K562 (cell line): Measurements from ENCODE around the gene CCDC27. TPM values are rescaled to one million over a fixed set of nuclear protein-coding genes. Genes with fewer than 3 reads are reported as not detected.
A peak's percentile ranks its signal among the peaks of the same experiment; 100 is the strongest.

Experiments used
- ETV5 ChIP-seq: sonication (generic); formaldehyde crosslinking; IDR thresholded peaks from 2 replicates; pipeline ENCODE4 v1.4.0; 2020; ENCODE audit warnings: low read depth, mild to moderate bottlenecking, missing genetic modification reagents
- HNRNPH1 ChIP-seq: fragments of 200-400 bp; formaldehyde crosslinking; optimal IDR thresholded peaks from 2 replicates; pipeline ENCODE3; 2017; ENCODE audit warnings: low read depth, mild to moderate bottlenecking, low read length, moderate library complexity
- HSF4 ChIP-seq: fragments of 250-450 bp; sonication (Bioruptor Pico); IDR thresholded peaks from 2 replicates; pipeline ENCODE4 v2.1.2; 2022; ENCODE audit warnings: mild to moderate bottlenecking, moderate library complexity, borderline replicate concordance
- L3MBTL2 ChIP-seq: fragments of 450-650 bp; IDR thresholded peaks from 2 replicates; pipeline ENCODE4 v1.6.1; 2016; ENCODE audit warnings: mild to moderate bottlenecking, moderate library complexity
- PYGO2 ChIP-seq: fragments of 450-650 bp; IDR thresholded peaks from 2 replicates; pipeline ENCODE4 v1.6.1; 2016; ENCODE audit warnings: mild to moderate bottlenecking, missing genetic modification characterization, moderate library complexity, missing compliant biosample characterization
- SIN3A ChIP-seq, 2 experiments: fragments of 150-350 bp in 1 of 2; IDR thresholded peaks; 2 replicates each; pipeline ENCODE4 v1.6.1; 2011 to 2016; ENCODE audit warnings: borderline replicate concordance in 2 of 2, low read depth in 2 of 2, low read length in 2 of 2, mild to moderate bottlenecking in 2 of 2, moderate library complexity in 2 of 2; ENCODE audit not compliant: control insufficient read depth in 1 of 2
- SMARCC2 ChIP-seq: fragments of 450-650 bp; IDR thresholded peaks from 2 replicates; pipeline ENCODE4 v1.6.1; 2017; ENCODE audit warnings: antibody characterized with exemption, moderate library complexity, mild to moderate bottlenecking, low read depth
- SRSF9 ChIP-seq: fragments of 200-400 bp; formaldehyde crosslinking; IDR thresholded peaks from 2 replicates; pipeline ENCODE4 v1.6.1; 2017; ENCODE audit warnings: low read depth, low read length, borderline replicate concordance
- ZBTB7A ChIP-seq: IDR thresholded peaks from 2 replicates; pipeline ENCODE4 v1.6.1; 2011; ENCODE audit warnings: low read depth, mild to moderate bottlenecking, low read length, moderate library complexity, borderline replicate concordance; ENCODE audit not compliant: control insufficient read depth
- polyA plus RNA-seq, 8 experiments: library from polyadenylated mRNA; depleted of rRNA in 4 of 8; stranded (reverse) in 5 of 8; unstranded in 3 of 8; fragments of >200 nt; fragmentation: Nextera tagmentation in 2 of 8; fragmentation: Illumina TruSeq in 1 of 8; extraction: Ambion mirVana in 2 of 8; extraction: Trizol in 1 of 8; gene quantifications; 2 replicates each; pipeline versions ENCODE4 v1.2.1 to v1.2.3, GENCODE V29; 2011 to 2014; ENCODE audit warnings: inconsistent platforms in 1 of 8, missing spikeins in 1 of 8
- total RNA-seq, 7 experiments: library from RNA; depleted of rRNA in 6 of 7; stranded (reverse); fragments of >200 nt in 6 of 7; fragmentation: Illumina TruSeq in 2 of 7; extraction: Trizol in 2 of 7; gene quantifications; 2 replicates each; pipeline versions ENCODE4 v1.2.1 to v1.2.3, GENCODE V29; 2011 to 2021; ENCODE audit warnings: low replicate concordance in 1 of 7
- TF ChIP-seq, protein P1 (sequence below), 2 experiments: IDR thresholded peaks; 2 replicates each; pipeline ENCODE4 v1.6.1; 2011; ENCODE audit warnings: borderline replicate concordance in 1 of 2, control low read depth in 1 of 2, low read depth in 1 of 2, low read length in 1 of 2, mild to moderate bottlenecking in 1 of 2, mixed read lengths in 1 of 2, moderate library complexity in 1 of 2; ENCODE audit not compliant: insufficient read depth in 1 of 2, insufficient read length in 1 of 2, poor library complexity in 1 of 2, severe bottlenecking in 1 of 2; ENCODE audit errors: extremely low read depth in 1 of 2
- TF ChIP-seq, protein P2 (sequence below): fragments of 250-450 bp; sonication (Bioruptor Pico); IDR thresholded peaks from 2 replicates; pipeline ENCODE4 v1.5.0; 2020; ENCODE audit warnings: mild to moderate bottlenecking, borderline replicate concordance
- TF ChIP-seq, protein P3 (sequence below): fragments of 250-450 bp; sonication (Bioruptor Pico); IDR thresholded peaks from 2 replicates; pipeline ENCODE4 v1.9.0; 2021; ENCODE audit warnings: mild to moderate bottlenecking, inconsistent platforms
- TF ChIP-seq, protein P4 (sequence below): fragments of 450-650 bp; formaldehyde crosslinking; IDR thresholded peaks from 2 replicates; pipeline ENCODE4 v1.4.0; 2022; ENCODE audit warnings: missing genetic modification characterization

Gene CCDC27
- total and polyA plus RNA-seq, 9 of the 15 experiments (the other 6 are each of a cell fraction or from before 2014, with no cell fraction given): 0.01 to 0.04 TPM; not detected in 7

DNA sequence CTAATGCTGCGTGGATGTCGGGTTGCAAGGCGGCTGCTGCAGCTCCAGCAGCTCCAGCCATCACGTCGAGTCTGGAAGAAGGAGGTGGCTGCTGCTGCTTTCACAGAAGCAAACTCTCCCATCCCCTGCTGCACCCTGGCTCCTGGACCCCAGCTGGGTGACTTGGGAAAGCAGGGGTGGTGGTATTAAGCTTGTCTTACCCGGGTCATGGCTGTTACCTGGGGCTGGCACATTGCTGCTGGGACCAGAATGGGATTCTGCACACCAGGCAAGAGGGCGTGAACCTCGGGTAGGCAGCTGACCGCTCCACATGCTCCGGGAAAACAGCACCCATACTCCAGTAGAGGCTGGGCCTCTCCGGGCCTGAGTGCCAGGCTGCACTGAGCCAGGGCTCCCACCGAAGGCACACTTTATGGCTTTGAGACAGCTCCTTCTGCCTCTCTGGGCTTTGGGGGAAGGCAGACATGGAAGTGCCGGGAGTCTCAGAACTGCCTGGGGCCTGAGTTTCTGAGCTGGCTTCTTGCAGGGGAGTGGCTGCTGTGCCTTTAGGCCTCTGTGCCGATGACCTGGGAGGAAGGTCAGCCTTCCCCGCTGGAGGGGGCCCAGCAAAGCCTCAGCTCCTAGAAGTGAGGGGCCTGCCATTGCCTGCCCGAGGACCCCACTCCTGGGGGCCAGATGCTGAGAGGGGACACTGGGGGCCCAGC is 21.5 kb downstream of the CCDC27 start (continued):
- TF ChIP-seq HSF4 (0 out of 2 replicates have a peak, but pooled peaks have one; percentile 12), PYGO2 (tag) (no peak), ZBTB7A (0 out of 2 replicates have a peak, but pooled peaks have one; percentile 18), SRSF9 (no peak), ETV5 (CRISPR knock-in tag) (peak; percentile 19; the same call in 1 of the 2 replicates), SMARCC2 (no peak), HNRNPH1 (no peak), L3MBTL2 (peak; percentile 50), SIN3A (IDR thresholded peaks at IDR 0.05; ENCODE audit: borderline replicate concordance in 2 of 2, control insufficient read depth in 1 of 2, low read depth in 2 of 2, low read length in 2 of 2) (peak; percentile 61 to 70; a peak in 2 of 4 replicates)
- TF ChIP-seq, protein P1, sequence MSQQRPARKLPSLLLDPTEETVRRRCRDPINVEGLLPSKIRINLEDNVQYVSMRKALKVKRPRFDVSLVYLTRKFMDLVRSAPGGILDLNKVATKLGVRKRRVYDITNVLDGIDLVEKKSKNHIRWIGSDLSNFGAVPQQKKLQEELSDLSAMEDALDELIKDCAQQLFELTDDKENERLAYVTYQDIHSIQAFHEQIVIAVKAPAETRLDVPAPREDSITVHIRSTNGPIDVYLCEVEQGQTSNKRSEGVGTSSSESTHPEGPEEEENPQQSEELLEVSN (IDR thresholded peaks at IDR 0.05; ENCODE audit: borderline replicate concordance in 1 of 2, extremely low read depth in 1 of 2, insufficient read depth in 1 of 2, insufficient read length in 1 of 2, low read depth in 1 of 2, low read length in 1 of 2, poor library complexity in 1 of 2, severe bottlenecking in 1 of 2): peak in 1 of 2 experiments; percentile 15
- TF ChIP-seq, protein P2, sequence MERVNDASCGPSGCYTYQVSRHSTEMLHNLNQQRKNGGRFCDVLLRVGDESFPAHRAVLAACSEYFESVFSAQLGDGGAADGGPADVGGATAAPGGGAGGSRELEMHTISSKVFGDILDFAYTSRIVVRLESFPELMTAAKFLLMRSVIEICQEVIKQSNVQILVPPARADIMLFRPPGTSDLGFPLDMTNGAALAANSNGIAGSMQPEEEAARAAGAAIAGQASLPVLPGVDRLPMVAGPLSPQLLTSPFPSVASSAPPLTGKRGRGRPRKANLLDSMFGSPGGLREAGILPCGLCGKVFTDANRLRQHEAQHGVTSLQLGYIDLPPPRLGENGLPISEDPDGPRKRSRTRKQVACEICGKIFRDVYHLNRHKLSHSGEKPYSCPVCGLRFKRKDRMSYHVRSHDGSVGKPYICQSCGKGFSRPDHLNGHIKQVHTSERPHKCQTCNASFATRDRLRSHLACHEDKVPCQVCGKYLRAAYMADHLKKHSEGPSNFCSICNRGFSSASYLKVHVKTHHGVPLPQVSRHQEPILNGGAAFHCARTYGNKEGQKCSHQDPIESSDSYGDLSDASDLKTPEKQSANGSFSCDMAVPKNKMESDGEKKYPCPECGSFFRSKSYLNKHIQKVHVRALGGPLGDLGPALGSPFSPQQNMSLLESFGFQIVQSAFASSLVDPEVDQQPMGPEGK (CRISPR knock-in tag): no peak
- TF ChIP-seq, protein P3, sequence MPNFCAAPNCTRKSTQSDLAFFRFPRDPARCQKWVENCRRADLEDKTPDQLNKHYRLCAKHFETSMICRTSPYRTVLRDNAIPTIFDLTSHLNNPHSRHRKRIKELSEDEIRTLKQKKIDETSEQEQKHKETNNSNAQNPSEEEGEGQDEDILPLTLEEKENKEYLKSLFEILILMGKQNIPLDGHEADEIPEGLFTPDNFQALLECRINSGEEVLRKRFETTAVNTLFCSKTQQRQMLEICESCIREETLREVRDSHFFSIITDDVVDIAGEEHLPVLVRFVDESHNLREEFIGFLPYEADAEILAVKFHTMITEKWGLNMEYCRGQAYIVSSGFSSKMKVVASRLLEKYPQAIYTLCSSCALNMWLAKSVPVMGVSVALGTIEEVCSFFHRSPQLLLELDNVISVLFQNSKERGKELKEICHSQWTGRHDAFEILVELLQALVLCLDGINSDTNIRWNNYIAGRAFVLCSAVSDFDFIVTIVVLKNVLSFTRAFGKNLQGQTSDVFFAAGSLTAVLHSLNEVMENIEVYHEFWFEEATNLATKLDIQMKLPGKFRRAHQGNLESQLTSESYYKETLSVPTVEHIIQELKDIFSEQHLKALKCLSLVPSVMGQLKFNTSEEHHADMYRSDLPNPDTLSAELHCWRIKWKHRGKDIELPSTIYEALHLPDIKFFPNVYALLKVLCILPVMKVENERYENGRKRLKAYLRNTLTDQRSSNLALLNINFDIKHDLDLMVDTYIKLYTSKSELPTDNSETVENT (CRISPR knock-in tag): peak; percentile 53; the same call in 1 of the 2 replicates
- TF ChIP-seq, protein P4, sequence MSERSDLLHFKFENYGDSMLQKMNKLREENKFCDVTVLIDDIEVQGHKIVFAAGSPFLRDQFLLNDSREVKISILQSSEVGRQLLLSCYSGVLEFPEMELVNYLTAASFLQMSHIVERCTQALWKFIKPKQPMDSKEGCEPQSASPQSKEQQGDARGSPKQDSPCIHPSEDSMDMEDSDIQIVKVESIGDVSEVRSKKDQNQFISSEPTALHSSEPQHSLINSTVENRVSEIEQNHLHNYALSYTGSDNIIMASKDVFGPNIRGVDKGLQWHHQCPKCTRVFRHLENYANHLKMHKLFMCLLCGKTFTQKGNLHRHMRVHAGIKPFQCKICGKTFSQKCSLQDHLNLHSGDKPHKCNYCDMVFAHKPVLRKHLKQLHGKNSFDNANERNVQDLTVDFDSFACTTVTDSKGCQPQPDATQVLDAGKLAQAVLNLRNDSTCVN (CRISPR knock-in tag): no peak
